ENCODE results near the gene DENND4A.

GRCh38 chr15:65723876-65724275 is 68.2 kb downstream of the DENND4A start:
- TF ChIP-seq EZH2 (IDR thresholded peaks at IDR 0.05; ENCODE audit: insufficient read depth, poor library complexity, severe bottlenecking) (no peak), EZH2phosphoT487 (IDR thresholded peaks at IDR 0.05; ENCODE audit: insufficient read depth, low read depth) (no peak)

Data from GM23248 (cell line).